Neural progenitor cell (in vitro differentiated cells): ENCODE results near the gene PLEKHG5.

ENCODE experiments used
- EZH2 ChIP-seq: fragments of 200-600 bp; sonication (generic); IDR thresholded peaks from 2 replicates; pipeline ENCODE4 v1.6.1; 2017; ENCODE audit warnings: antibody characterized with exemption, mild to moderate bottlenecking, moderate library complexity
- EZH2phosphoT487 ChIP-seq: fragments of 200-600 bp; sonication (generic); IDR thresholded peaks from 2 replicates; pipeline ENCODE4 v1.6.1; 2017; ENCODE audit warnings: antibody characterized with exemption
- TF ChIP-seq, protein P1 (sequence below): fragments of 200-600 bp; sonication (generic); IDR thresholded peaks from 2 replicates; pipeline ENCODE4 v1.5.1; 2017; ENCODE audit warnings: antibody characterized with exemption, mild to moderate bottlenecking

DNA sequence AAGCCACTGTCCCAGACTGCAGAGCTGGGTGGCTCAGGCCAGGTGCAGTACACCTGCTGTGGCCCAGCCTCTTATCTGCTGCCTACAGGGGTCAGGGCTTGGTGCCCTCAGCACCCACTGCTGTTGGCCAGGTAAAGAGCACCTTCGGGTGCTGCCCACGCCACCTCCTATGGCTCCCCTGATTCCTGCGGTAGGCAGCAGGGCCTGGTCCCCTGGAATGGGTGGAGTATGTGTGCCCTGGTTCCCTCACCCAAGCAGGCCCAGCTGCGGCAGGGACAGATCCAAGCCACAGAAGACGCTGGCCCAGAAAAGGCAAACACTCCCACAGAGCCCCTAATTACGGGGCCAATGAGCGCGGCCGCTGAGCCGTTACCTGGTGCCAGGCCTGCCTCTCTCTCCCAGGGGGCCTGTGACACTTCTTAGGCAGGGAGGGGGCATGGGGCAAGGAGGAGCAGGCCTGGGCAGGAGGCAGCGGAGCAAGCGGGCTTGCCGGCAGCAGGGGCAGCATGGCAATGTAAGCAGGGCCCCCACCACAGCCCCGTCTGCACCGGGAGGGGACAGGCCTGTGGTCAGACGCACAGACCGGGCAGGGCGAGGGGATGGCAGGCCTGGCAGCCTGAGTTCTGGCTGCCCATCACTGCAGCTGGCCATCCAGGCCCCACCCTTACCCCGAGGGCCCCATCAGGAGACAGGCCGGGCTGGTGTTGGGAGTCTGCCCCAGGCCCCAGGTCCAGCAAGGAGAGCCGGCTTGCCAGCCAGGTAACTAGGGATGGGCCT is 47.9 kb downstream of the PLEKHG5 start:
- no peak for TF ChIP-seq EZH2phosphoT487
- TF ChIP-seq, protein P1, sequence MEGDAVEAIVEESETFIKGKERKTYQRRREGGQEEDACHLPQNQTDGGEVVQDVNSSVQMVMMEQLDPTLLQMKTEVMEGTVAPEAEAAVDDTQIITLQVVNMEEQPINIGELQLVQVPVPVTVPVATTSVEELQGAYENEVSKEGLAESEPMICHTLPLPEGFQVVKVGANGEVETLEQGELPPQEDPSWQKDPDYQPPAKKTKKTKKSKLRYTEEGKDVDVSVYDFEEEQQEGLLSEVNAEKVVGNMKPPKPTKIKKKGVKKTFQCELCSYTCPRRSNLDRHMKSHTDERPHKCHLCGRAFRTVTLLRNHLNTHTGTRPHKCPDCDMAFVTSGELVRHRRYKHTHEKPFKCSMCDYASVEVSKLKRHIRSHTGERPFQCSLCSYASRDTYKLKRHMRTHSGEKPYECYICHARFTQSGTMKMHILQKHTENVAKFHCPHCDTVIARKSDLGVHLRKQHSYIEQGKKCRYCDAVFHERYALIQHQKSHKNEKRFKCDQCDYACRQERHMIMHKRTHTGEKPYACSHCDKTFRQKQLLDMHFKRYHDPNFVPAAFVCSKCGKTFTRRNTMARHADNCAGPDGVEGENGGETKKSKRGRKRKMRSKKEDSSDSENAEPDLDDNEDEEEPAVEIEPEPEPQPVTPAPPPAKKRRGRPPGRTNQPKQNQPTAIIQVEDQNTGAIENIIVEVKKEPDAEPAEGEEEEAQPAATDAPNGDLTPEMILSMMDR, result no peak
- TF ChIP-seq EZH2, result no peak
